Neural progenitor cell (in vitro differentiated cells): ENCODE results near the gene USP32.

Source experiments
- CTCF ChIP-seq: fragments of 200-600 bp; sonication (generic); IDR thresholded peaks from 2 replicates; pipeline ENCODE4 v1.5.1; 2017; ENCODE audit warnings: antibody characterized with exemption, mild to moderate bottlenecking
- EZH2 ChIP-seq: fragments of 200-600 bp; sonication (generic); IDR thresholded peaks from 2 replicates; pipeline ENCODE4 v1.6.1; 2017; ENCODE audit warnings: antibody characterized with exemption, mild to moderate bottlenecking, moderate library complexity

GRCh38 chr17:60328679-60329078, 63.3 kb downstream of the USP32 start:
- TF ChIP-seq CTCF = no peak
- no peak for TF ChIP-seq EZH2
